Inferior parietal cortex (tissue), 1 donor: Measurements from ENCODE around the gene CRISP2.

Experiments
- DNase-seq: peaks from one replicate; pipeline ENCODE4 v3.0.0-alpha.2; 2016; ENCODE audit errors: extremely low spot score

The CRISP2 gene

GRCh38 chr6:49662231-49662891 lies 51.0 kb downstream of the CRISP2 start:
- DNase-seq: no peak

- no peak for DNase-seq
Observed at GRCh38 chr6:49653942-49654341, 59.4 kb downstream of the CRISP2 start.

GRCh38 chr6:49653438-49653837 lies 59.9 kb downstream of the CRISP2 start:
- no peak for DNase-seq

GRCh38 chr6:49651239-49651638 lies 62.1 kb downstream of the CRISP2 start:
- no peak for DNase-seq

- DNase-seq: no peak
Observed at GRCh38 chr6:49649988-49650387, 63.4 kb downstream of the CRISP2 start.

- no peak for DNase-seq
Observed at GRCh38 chr6:49648036-49648435, 65.3 kb downstream of the CRISP2 start.

GRCh38 chr6:49647476-49647875 lies 65.9 kb downstream of the CRISP2 start:
- DNase-seq: no peak

GRCh38 chr6:49646942-49647341 lies 66.4 kb downstream of the CRISP2 start:
- DNase-seq: no peak

- peak; percentile 27 for DNase-seq
Observed at GRCh38 chr6:49646130-49646824, 67.1 kb downstream of the CRISP2 start.

- no peak for DNase-seq
Observed at GRCh38 chr6:49645139-49645538, 68.2 kb downstream of the CRISP2 start.
